B cell (primary cell): ENCODE data around the gene NTN5. TPM values are rescaled to one million over a fixed set of nuclear protein-coding genes. Genes with fewer than 3 reads are reported as not detected.

Source experiments
- ATAC-seq: fragments of 200-7000 bp; cut with Tn5 transposase; one replicate; pipeline ENCODE4 v1.10.0; 2021; ENCODE audit warnings: low read depth, mild to moderate bottlenecking, moderate number of reproducible peaks, moderate library complexity
- CTCF ChIA-PET: fragments of 350-600 bp; sonication (Branson Sonifier 250); formaldehyde crosslinking; loops from one replicate; lab custom pipeline; 2021; ENCODE audit warnings: antibody characterized with exemption, inconsistent platforms; lab: Charles Lee
- POLR2A ChIA-PET: fragments of 350-600 bp; sonication (Branson Sonifier 250); formaldehyde crosslinking; loops from one replicate; lab custom pipeline; 2021; ENCODE audit warnings: antibody characterized with exemption; lab: Charles Lee
- DNase-seq: peaks from one replicate; pipeline ENCODE4 v3.0.0; 2013
- H2AFZ ChIP-seq: 2 replicates; pipeline ENCODE4 v1.6.1; 2012; ENCODE audit warnings: mild to moderate bottlenecking, low read depth, low read length; ENCODE audit not compliant: insufficient read depth, poor library complexity, severe bottlenecking
- H3K27ac ChIP-seq, 2 donors: 1 replicate in 1 of 2; 2 replicates in 1 of 2; pipeline ENCODE4 v1.5.1; 2012 to 2013; ENCODE audit warnings: low read length in 2 of 2, mild to moderate bottlenecking in 2 of 2, moderate library complexity in 1 of 2
- H3K27me3 ChIP-seq, 4 experiments: fragments of 200-600 bp in 1 of 4; sonication (generic) in 1 of 4; replicated peaks in 1 of 4; 1 replicate in 2 of 4; 2 replicates in 2 of 4; pipeline versions ENCODE4 v1.6.1 to v1.7.0; 2013 to 2016; ENCODE audit warnings: low read length in 3 of 4, mild to moderate bottlenecking in 2 of 4, mixed read lengths in 1 of 4, moderate library complexity in 1 of 4; ENCODE audit not compliant: insufficient read depth in 4 of 4, control insufficient read depth in 3 of 4; ENCODE audit errors: control extremely low read depth in 1 of 4
- H3K36me3 ChIP-seq, 2 experiments: replicated peaks in 1 of 2; 1 replicate in 1 of 2; 2 replicates in 1 of 2; pipeline versions ENCODE4 v1.6.1 to v1.7.1; 2013; ENCODE audit warnings: low read length in 1 of 2; ENCODE audit not compliant: insufficient read depth in 2 of 2, control insufficient read depth in 1 of 2; ENCODE audit errors: control extremely low read depth in 1 of 2, extremely low read depth in 1 of 2
- H3K4me1 ChIP-seq, 2 donors: fragments of 200-600 bp in 1 of 2; sonication (generic) in 1 of 2; 1 replicate in 1 of 2; 2 replicates in 1 of 2; pipeline versions ENCODE4 v1.5.1 to v1.6.1; 2013 to 2017; ENCODE audit warnings: low read length in 2 of 2; ENCODE audit not compliant: control insufficient read depth in 2 of 2, insufficient read depth in 2 of 2
- H3K4me2 ChIP-seq: replicated peaks from 2 replicates; pipeline ENCODE3; 2012; ENCODE audit warnings: mild to moderate bottlenecking, low read depth, low read length; ENCODE audit not compliant: poor library complexity, severe bottlenecking
- H3K4me3 ChIP-seq, 5 experiments: fragments of 200-600 bp in 1 of 5; sonication (generic) in 1 of 5; 1 replicate in 3 of 5; 2 replicates in 2 of 5; pipeline versions ENCODE4 v1.5.1 to v1.7.0; 2011 to 2016; ENCODE audit warnings: low read length in 4 of 5, mild to moderate bottlenecking in 4 of 5, low read depth in 2 of 5, control low read depth in 1 of 5, moderate library complexity in 1 of 5; ENCODE audit not compliant: insufficient read depth in 1 of 5; ENCODE audit errors: control extremely low read depth in 1 of 5, extremely low read depth in 1 of 5
- H3K79me2 ChIP-seq: fragments of 200-600 bp; sonication (generic); one replicate; pipeline ENCODE4 v1.6.0; 2016; ENCODE audit warnings: low read length; ENCODE audit not compliant: control insufficient read depth, insufficient read depth
- H3K9ac ChIP-seq: fragments of 200-600 bp; sonication (generic); 2 replicates; pipeline ENCODE4 v1.6.1; 2017; ENCODE audit warnings: mild to moderate bottlenecking, low read length, moderate library complexity
- H3K9me3 ChIP-seq, 3 donors: one replicate each; pipeline versions ENCODE4 v1.6.1 to v1.7.1; 2013; ENCODE audit warnings: low read length in 2 of 3; ENCODE audit not compliant: control insufficient read depth in 2 of 3, insufficient read depth in 1 of 3; ENCODE audit errors: control extremely low read depth in 1 of 3
- H4K20me1 ChIP-seq: 2 replicates; pipeline ENCODE4 v1.6.0; 2012; ENCODE audit warnings: mild to moderate bottlenecking, low read length; ENCODE audit not compliant: insufficient read depth, control insufficient read depth, poor library complexity, severe bottlenecking
- H3K27ac Mint-ChIP-seq: one replicate; pipeline ENCODE4 v1.8.0; 2021; ENCODE audit warnings: mixed read lengths
- H3K27me3 Mint-ChIP-seq: one replicate; pipeline ENCODE4 v1.8.0; 2021; ENCODE audit warnings: mixed read lengths
- H3K4me1 Mint-ChIP-seq: one replicate; pipeline ENCODE4 v1.8.0; 2021; ENCODE audit warnings: mixed read lengths
- H3K4me3 Mint-ChIP-seq: one replicate; pipeline ENCODE4 v1.8.0; 2021; ENCODE audit warnings: mixed read lengths
- H3K9me3 Mint-ChIP-seq: one replicate; pipeline ENCODE4 v1.8.0; 2022; ENCODE audit warnings: mixed read lengths; ENCODE audit not compliant: insufficient read depth
- CTCF ChIP-seq: fragments of 200-600 bp; IDR thresholded peaks from one replicate; pipeline ENCODE4 v1.8.0; 2022; ENCODE audit warnings: antibody characterized with exemption, mild to moderate bottlenecking
- EZH2 ChIP-seq: IDR thresholded peaks from 2 replicates; pipeline ENCODE4 v1.6.1; 2012; ENCODE audit warnings: borderline replicate concordance, low read depth, mild to moderate bottlenecking, moderate library complexity, low read length; ENCODE audit not compliant: insufficient read depth, poor library complexity, severe bottlenecking
- WGBS: methylation state at CpG from one replicate; pipeline ENCODE4 v1.1.5; 2013; ENCODE audit warnings: missing lambda C conversion rate; ENCODE audit not compliant: insufficient coverage; 5-methylcytosine and 5-hydroxymethylcytosine counted together
- intact Hi-C: fragments of 100-400 bp; cut with micrococcal nuclease; formaldehyde crosslinking; loops from one replicate; pipeline ENCODE4 v1.10.0; 2022
- polyA plus RNA-seq: library from polyadenylated mRNA; depleted of rRNA; stranded (reverse); fragments of >200 nt; gene quantifications from 2 replicates; pipeline ENCODE4 v1.2.3, GENCODE V29; 2012
- total RNA-seq, 2 donors: library from RNA; stranded (reverse); fragments of 120-200 nt in 1 of 2; gene quantifications; 1 replicate in 1 of 2; 2 replicates in 1 of 2; pipeline versions ENCODE4 v1.2.3 to v1.2.4, GENCODE V29; 2013 to 2022

NTN5 gene
- total and polyA plus RNA-seq, 2 donors (not counting 1 experiment from before 2014, with no cell fraction given): 1.2 to 1.8 TPM

- Mint-ChIP-seq H3K27ac (peak overlapping the region; percentile 90), H3K4me3 (no peak overlapping the region), H3K4me1 (peaks cover 51% of the 10 kb centered on the region), H3K9me3 (no peaks in the 10 kb centered on the region), H3K27me3 (no peaks in the 10 kb centered on the region)
- WGBS: 100% methylated on average over 1 of the region's 4 CpGs
- Histone ChIP-seq H3K27ac (peak overlapping the region; percentile 29 to 35), H3K36me3 (no peaks in the 10 kb centered on the region), H3K4me2 (peak overlapping the region; percentile 99), H2AFZ (no peak overlapping the region), H3K79me2 (peaks cover 54% of the 10 kb centered on the region), H3K4me1 (peaks cover 25 to 47% of the 10 kb centered on the region in 2 donors), H3K4me3 (peak overlapping the region in 2 of 5 experiments; percentile 78 to 95), H4K20me1 (no peaks in the 10 kb centered on the region), H3K27me3 (no peaks in the 10 kb centered on the region), H3K9ac (no peak overlapping the region), H3K9me3 (peaks cover 0 to 6% (median 0%) of the 10 kb centered on the region in 3 donors)
- TF ChIP-seq CTCF: no peak
- no peak for TF ChIP-seq EZH2
- ChIA-PET POLR2A (interaction anchor here (2.4 kb wide), 1 partner anchor 20 kb away, joined by 12 read pairs; no protein-coding TSS in a partner anchor), CTCF (interaction anchor here (0.8 to 3.5 kb wide), 8 partner anchors 21 to 326 kb away, joined by 3 to 51 read pairs (median 6); no protein-coding TSS in a partner anchor)
- ATAC-seq (no peak), DNase-seq (no peak)
- intact Hi-C loops: no loop called here
Measured at GRCh38 chr19:48644355-48644754, 28.5 kb downstream of the NTN5 start.

- intact Hi-C loops: no loop called here
- Mint-ChIP-seq H3K4me3 (no peak overlapping the region), H3K27me3 (no peaks in the 10 kb centered on the region), H3K4me1 (peaks cover 55% of the 10 kb centered on the region), H3K9me3 (peaks cover 4% of the 10 kb centered on the region), H3K27ac (no peak overlapping the region)
- Histone ChIP-seq H3K27me3 (no peaks in the 10 kb centered on the region), H3K4me2 (no peak overlapping the region), H3K4me1 (peaks cover 29 to 45% of the 10 kb centered on the region in 2 donors), H3K9me3 (peaks cover 0 to 11% (median 0%) of the 10 kb centered on the region in 3 donors), H4K20me1 (no peaks in the 10 kb centered on the region), H3K27ac (no peak overlapping the region), H3K79me2 (peaks cover 58% of the 10 kb centered on the region), H3K9ac (no peak overlapping the region), H2AFZ (no peak overlapping the region), H3K4me3 (no peak overlapping the region), H3K36me3 (no peaks in the 10 kb centered on the region)
- TF ChIP-seq EZH2 (no peak), CTCF (no peak)
- ChIA-PET CTCF (interaction anchor here (0.7 kb wide), 1 partner anchor 32 kb away, joined by 3 read pairs; no protein-coding TSS in a partner anchor), POLR2A (interaction anchor here (0.7 kb wide), 1 partner anchor 312 kb away, joined by 3 read pairs; no protein-coding TSS in a partner anchor)
- DNase-seq (no peak), ATAC-seq (no peak)
- 95% methylated on average over 4 of the region's 5 CpGs for WGBS
Measured at GRCh38 chr19:48642862-48643261, 30.0 kb downstream of the NTN5 start.
